ENCODE results near the gene NDST3.
A peak's percentile ranks its signal among the peaks of the same experiment; 100 is the strongest.
"Not testable (repeated sequence)": the region's sequence is repeated elsewhere in the genome, so short reads cannot be mapped to it uniquely, and the experiment has no call there.

The NDST3 gene

GRCh38 chr4:118277243-118277642, 243.0 kb downstream of the NDST3 start:
- no peak for DNase-seq

- DNase-seq, result peak; percentile 95
These were observed 244.4 kb downstream of the NDST3 start for GRCh38 chr4:118278473-118279274.

- no peak for DNase-seq
These were observed 245.0 kb downstream of the NDST3 start for GRCh38 chr4:118279328-118279727.

GRCh38 chr4:118279920-118280432, 245.7 kb downstream of the NDST3 start:
- no peak for DNase-seq

- peak; percentile 67 for DNase-seq
These were observed 246.4 kb downstream of the NDST3 start for GRCh38 chr4:118280501-118281218.

- DNase-seq, result peak; percentile 13
These were observed 247.5 kb downstream of the NDST3 start for GRCh38 chr4:118281611-118282442.

GRCh38 chr4:118282692-118283091, 248.4 kb downstream of the NDST3 start:
- DNase-seq, result no peak

- DNase-seq, result no peak
These were observed 249.9 kb downstream of the NDST3 start for GRCh38 chr4:118284169-118284568.

- no peak for DNase-seq
These were observed 251.6 kb downstream of the NDST3 start for GRCh38 chr4:118285931-118286330.

GRCh38 chr4:118286685-118287084, 252.4 kb downstream of the NDST3 start:
- no peak for DNase-seq

- DNase-seq, result no peak
These were observed 253.6 kb downstream of the NDST3 start for GRCh38 chr4:118287711-118288451.

GRCh38 chr4:118289794-118290193, 255.5 kb downstream of the NDST3 start:
- no peak for DNase-seq

- no peak for DNase-seq
These were observed 256.7 kb downstream of the NDST3 start for GRCh38 chr4:118290951-118291350.

- no peak for DNase-seq
These were observed 262.4 kb downstream of the NDST3 start for GRCh38 chr4:118296729-118297128.

GRCh38 chr4:118299619-118300018, 265.3 kb downstream of the NDST3 start:
- DNase-seq, result not testable (repeated sequence)

GRCh38 chr4:118307643-118308042, 273.4 kb downstream of the NDST3 start:
- DNase-seq, result no peak

All from NCI-H345 (cell line).